Panc1 (cell line): ENCODE data around the gene BCL2L11. TPM values are rescaled to one million over a fixed set of nuclear protein-coding genes. Genes with fewer than 3 reads are reported as not detected.
A peak's percentile ranks its signal among the peaks of the same experiment; 100 is the strongest.

Experiments used
- ATAC-seq: fragments of 200-7000 bp; cut with Tn5 transposase; 2 replicates; pipeline ENCODE4 v1.9.1; 2020; ENCODE audit warnings: mild to moderate bottlenecking, moderate library complexity
- BruUV-seq: library from RNA; stranded (reverse); fragments of 400-500 nt; replicated peaks from 2 replicates; lab custom pipeline; 2021; lab: Mats Ljungman, UMichigan
- CTCF ChIA-PET: fragments of 300-600 bp; sonication (Branson Sonifier 250); formaldehyde crosslinking; loops from one replicate; lab custom pipeline; 2022; ENCODE audit warnings: antibody characterized with exemption; lab: Charles Lee
- POLR2A ChIA-PET: fragments of 300-600 bp; sonication (Branson Sonifier 250); formaldehyde crosslinking; loops from one replicate; lab custom pipeline; 2022; ENCODE audit warnings: antibody characterized with exemption; lab: Charles Lee
- DNase-seq: peaks from one replicate; pipeline ENCODE4 v3.0.0-alpha.2; 2010; ENCODE audit warnings: low read depth, low spot score
- H3K27ac ChIP-seq: 2 replicates; pipeline ENCODE4 v1.5.1; 2011; ENCODE audit warnings: mild to moderate bottlenecking, low read length, inconsistent platforms
- H3K27me3 ChIP-seq: fragments of 200-500 bp; sonication (Bioruptor generic); 2 replicates; pipeline ENCODE4 v1.6.0; 2014; ENCODE audit warnings: low read length, inconsistent platforms; ENCODE audit not compliant: control insufficient read depth, insufficient read depth
- H3K36me3 ChIP-seq: fragments of 200-500 bp; sonication (Bioruptor generic); 2 replicates; pipeline ENCODE4 v1.5.1; 2014; ENCODE audit warnings: inconsistent platforms, mild to moderate bottlenecking, low read length, moderate library complexity; ENCODE audit not compliant: control insufficient read depth, insufficient read depth
- H3K4me1 ChIP-seq: 2 replicates; pipeline ENCODE4 v1.5.1; 2011; ENCODE audit warnings: inconsistent platforms, mild to moderate bottlenecking, low read length, moderate library complexity; ENCODE audit not compliant: control insufficient read depth, insufficient read depth
- H3K4me3 ChIP-seq, 2 experiments: 2 replicates each; pipeline ENCODE4 v1.5.1; 2011 to 2012; ENCODE audit warnings: low read depth in 2 of 2, low read length in 2 of 2, mild to moderate bottlenecking in 2 of 2, inconsistent platforms in 1 of 2, moderate library complexity in 1 of 2
- H3K9me3 ChIP-seq: fragments of 200-500 bp; sonication (Bioruptor generic); 2 replicates; pipeline ENCODE4 v1.5.1; 2014; ENCODE audit warnings: low read depth, mild to moderate bottlenecking, inconsistent platforms, low read length, moderate library complexity; ENCODE audit not compliant: control insufficient read depth, insufficient read depth
- POLR2AphosphoS5 ChIP-seq: IDR thresholded peaks from 2 replicates; pipeline ENCODE4 v1.6.1; 2012; ENCODE audit warnings: mild to moderate bottlenecking, low read depth, low read length, moderate library complexity
- SIN3A ChIP-seq: IDR thresholded peaks from 2 replicates; pipeline ENCODE4 v1.6.1; 2012; ENCODE audit warnings: low read depth, mild to moderate bottlenecking, low read length, moderate library complexity, borderline replicate concordance; ENCODE audit not compliant: insufficient read depth
- TCF7L2 ChIP-seq: IDR thresholded peaks from 2 replicates; pipeline ENCODE4 v1.6.1; 2011; ENCODE audit warnings: mild to moderate bottlenecking, low read depth, low read length, inconsistent platforms
- in situ Hi-C: cut with HindIII; loops from 2 replicates; pipeline ENCODE4 v1.10.0; 2016; ENCODE audit warnings: low sequenced_read_pairs, low pct_unique_long_range_greater_than_20kb
- intact Hi-C: fragments of 100-400 bp; cut with micrococcal nuclease; formaldehyde crosslinking; loops from one replicate; pipeline ENCODE4 v1.10.0; 2022; ENCODE audit not compliant: unreplicated experiment
- total RNA-seq: library from RNA; stranded (reverse); gene quantifications from one replicate; pipeline ENCODE4 v1.2.1, GENCODE V29; 2021; ENCODE audit not compliant: unreplicated experiment
- TF ChIP-seq, protein P1 (sequence below), 2 experiments: IDR thresholded peaks; 2 replicates each; pipeline ENCODE4 v1.6.1; 2011 to 2012; ENCODE audit warnings: low read depth in 2 of 2, control low read depth in 1 of 2, low read length in 1 of 2, mild to moderate bottlenecking in 1 of 2, moderate library complexity in 1 of 2; ENCODE audit not compliant: insufficient read depth in 1 of 2
- TF ChIP-seq, protein P2 (sequence below): fragments of 450-650 bp; IDR thresholded peaks from 2 replicates; pipeline ENCODE4 v1.5.1; 2017; ENCODE audit warnings: mild to moderate bottlenecking

The BCL2L11 gene
- total RNA-seq, 1 experiment from 2014 or later: 43.8 TPM

DNA sequence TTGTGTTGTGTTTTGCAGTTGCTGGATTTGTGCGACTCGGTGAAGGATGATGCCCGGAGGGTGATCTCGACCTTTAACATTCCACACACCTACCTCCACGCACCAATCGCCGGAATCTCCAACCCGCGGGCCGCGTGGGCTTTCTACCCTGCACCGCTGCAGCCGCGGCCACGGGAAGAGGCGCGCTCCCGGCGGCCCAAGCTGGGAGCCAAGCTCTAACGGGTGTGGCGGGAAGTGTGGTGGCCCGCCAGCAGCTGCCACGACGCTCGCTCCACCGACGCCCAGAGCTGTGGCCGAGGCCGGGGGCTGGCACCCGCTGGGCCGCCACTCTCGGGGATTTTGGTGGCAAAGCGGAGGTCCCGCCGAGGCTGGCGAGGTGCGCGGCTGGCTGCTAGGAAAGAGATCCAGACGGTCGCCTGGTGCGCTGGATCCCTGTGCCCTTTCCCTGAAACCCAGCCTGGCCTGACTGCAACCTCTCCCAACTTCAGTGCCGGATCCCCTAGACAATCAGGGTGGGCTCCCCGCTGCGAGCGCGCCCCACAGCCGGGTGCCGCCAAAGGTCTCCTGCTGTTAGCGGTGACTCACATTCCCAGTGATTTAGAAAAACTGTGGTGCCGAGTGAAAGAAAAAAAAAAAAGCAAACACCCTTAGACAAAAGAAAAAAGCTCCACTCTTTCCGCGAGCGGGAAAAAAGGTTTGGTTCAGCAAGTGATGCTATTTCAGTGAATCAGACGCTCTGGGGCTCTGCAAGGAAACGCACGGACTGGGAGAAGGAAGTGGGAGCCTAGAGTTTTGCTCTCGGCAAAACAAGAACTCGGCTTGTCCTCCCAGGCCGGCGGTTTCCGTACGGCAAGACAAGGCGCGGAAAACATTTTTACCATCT lies 2.9 kb upstream of the BCL2L11 start:
- POLR2A ChIA-PET: no interaction called here
- ATAC-seq (no peak), DNase-seq (no peak)
- peaks cover 8% of the 10 kb centered on the region for H3K4me1 ChIP-seq
- peak overlapping the region; percentile 69 for H3K27ac ChIP-seq
- H3K4me3 ChIP-seq: peak overlapping the region; percentile 47 to 70
- no peaks in the 10 kb centered on the region for H3K9me3 ChIP-seq
- H3K36me3 ChIP-seq: no peaks in the 10 kb centered on the region; the same call in 1 of the 2 replicates
- TF ChIP-seq, protein P1, sequence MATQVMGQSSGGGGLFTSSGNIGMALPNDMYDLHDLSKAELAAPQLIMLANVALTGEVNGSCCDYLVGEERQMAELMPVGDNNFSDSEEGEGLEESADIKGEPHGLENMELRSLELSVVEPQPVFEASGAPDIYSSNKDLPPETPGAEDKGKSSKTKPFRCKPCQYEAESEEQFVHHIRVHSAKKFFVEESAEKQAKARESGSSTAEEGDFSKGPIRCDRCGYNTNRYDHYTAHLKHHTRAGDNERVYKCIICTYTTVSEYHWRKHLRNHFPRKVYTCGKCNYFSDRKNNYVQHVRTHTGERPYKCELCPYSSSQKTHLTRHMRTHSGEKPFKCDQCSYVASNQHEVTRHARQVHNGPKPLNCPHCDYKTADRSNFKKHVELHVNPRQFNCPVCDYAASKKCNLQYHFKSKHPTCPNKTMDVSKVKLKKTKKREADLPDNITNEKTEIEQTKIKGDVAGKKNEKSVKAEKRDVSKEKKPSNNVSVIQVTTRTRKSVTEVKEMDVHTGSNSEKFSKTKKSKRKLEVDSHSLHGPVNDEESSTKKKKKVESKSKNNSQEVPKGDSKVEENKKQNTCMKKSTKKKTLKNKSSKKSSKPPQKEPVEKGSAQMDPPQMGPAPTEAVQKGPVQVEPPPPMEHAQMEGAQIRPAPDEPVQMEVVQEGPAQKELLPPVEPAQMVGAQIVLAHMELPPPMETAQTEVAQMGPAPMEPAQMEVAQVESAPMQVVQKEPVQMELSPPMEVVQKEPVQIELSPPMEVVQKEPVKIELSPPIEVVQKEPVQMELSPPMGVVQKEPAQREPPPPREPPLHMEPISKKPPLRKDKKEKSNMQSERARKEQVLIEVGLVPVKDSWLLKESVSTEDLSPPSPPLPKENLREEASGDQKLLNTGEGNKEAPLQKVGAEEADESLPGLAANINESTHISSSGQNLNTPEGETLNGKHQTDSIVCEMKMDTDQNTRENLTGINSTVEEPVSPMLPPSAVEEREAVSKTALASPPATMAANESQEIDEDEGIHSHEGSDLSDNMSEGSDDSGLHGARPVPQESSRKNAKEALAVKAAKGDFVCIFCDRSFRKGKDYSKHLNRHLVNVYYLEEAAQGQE (IDR thresholded peaks at IDR 0.05; ENCODE audit: insufficient read depth in 1 of 2, low read depth in 2 of 2, low read length in 1 of 2): no peak
- TF ChIP-seq TCF7L2 (peak; percentile 86), SIN3A (no peak), POLR2AphosphoS5 (no peak)
- TF ChIP-seq, protein P2, sequence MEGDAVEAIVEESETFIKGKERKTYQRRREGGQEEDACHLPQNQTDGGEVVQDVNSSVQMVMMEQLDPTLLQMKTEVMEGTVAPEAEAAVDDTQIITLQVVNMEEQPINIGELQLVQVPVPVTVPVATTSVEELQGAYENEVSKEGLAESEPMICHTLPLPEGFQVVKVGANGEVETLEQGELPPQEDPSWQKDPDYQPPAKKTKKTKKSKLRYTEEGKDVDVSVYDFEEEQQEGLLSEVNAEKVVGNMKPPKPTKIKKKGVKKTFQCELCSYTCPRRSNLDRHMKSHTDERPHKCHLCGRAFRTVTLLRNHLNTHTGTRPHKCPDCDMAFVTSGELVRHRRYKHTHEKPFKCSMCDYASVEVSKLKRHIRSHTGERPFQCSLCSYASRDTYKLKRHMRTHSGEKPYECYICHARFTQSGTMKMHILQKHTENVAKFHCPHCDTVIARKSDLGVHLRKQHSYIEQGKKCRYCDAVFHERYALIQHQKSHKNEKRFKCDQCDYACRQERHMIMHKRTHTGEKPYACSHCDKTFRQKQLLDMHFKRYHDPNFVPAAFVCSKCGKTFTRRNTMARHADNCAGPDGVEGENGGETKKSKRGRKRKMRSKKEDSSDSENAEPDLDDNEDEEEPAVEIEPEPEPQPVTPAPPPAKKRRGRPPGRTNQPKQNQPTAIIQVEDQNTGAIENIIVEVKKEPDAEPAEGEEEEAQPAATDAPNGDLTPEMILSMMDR: no peak
- CTCF ChIA-PET: interaction anchor here (0.5 kb wide), 1 partner anchor 579 kb away, joined by 6 read pairs; no protein-coding TSS in a partner anchor
- BruUV-seq: no TSS peak
- no peaks in the 10 kb centered on the region; the same call in 1 of the 2 replicates for H3K27me3 ChIP-seq
- in situ Hi-C loops: no loop called here
- intact Hi-C loops: no loop called here

DNA sequence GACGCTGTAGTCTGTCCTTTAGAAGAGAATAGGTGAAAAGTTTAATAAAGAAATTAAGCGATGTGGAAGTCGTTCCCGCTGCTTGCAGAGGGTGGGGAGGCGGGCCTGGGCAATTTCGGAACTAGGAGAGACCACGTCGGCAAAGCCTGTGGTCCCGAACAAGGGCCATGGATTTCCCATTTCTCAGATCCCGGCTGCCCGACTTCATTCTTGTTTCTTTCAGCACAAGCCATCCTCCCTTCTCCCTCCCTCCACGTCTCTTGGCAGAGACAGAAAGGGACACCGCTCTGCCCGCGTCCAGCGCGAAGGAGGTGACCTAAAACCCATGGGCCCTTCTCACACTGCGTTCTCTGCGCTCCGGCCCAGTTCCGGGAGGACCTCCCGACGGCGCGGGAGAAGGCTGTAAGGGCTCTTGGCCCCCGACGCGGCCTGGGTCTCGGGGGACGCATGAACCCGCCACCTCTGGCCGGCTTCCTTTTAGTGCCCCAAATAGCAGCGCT lies 2.2 kb upstream of the BCL2L11 start:
- BruUV-seq: no TSS peak
- H3K27ac ChIP-seq: peak overlapping the region; percentile 42
- H3K4me1 ChIP-seq: peaks cover 12% of the 10 kb centered on the region
- ChIA-PET POLR2A (no interaction called here), CTCF (interaction anchor here (0.5 kb wide), 1 partner anchor 579 kb away, joined by 6 read pairs; no protein-coding TSS in a partner anchor)
- in situ Hi-C loops (no loop called here), intact Hi-C loops (no loop called here)
- no peaks in the 10 kb centered on the region for H3K9me3 ChIP-seq
- H3K27me3 ChIP-seq: no peaks in the 10 kb centered on the region; the same call in 1 of the 2 replicates
- ATAC-seq (no peak), DNase-seq (no peak)
- no peaks in the 10 kb centered on the region; the same call in 1 of the 2 replicates for H3K36me3 ChIP-seq
- H3K4me3 ChIP-seq: peak overlapping the region in 1 of 2 experiments; percentile 70; a peak in 2 of 4 replicates
- no peak for TF ChIP-seq POLR2AphosphoS5
- TF ChIP-seq, protein P1 (IDR thresholded peaks at IDR 0.05; ENCODE audit: insufficient read depth in 1 of 2, low read depth in 2 of 2, low read length in 1 of 2): no peak
